ENCODE measurements around the gene SPRY1. TPM values are rescaled to one million over a fixed set of nuclear protein-coding genes. Genes with fewer than 3 reads are reported as not detected.

The SPRY1 gene
- total and polyA plus RNA-seq, 7 donors: 19.2 to 104 (median 41.1) TPM

GRCh38 chr4:123350191-123350544 lies 46.4 kb upstream of the SPRY1 start:
- WGBS, 3 donors: 70 to 76% (median 75%) methylated on average over 5 of the region's 5 CpGs
- no peaks in the 10 kb centered on the region for H3K36me3 ChIP-seq (ENCODE audit: insufficient read depth in 1 of 2, low read depth in 1 of 2)
- peaks cover 20% of the 10 kb centered on the region for H3K4me1 ChIP-seq
- intact Hi-C loops (cut with DNase I): loop anchor here in 1 of 2 donors (5.0 kb wide), 1 partner anchor 47 kb away; the partner anchor contains the start of gene SPRY1
- no peak overlapping the region for H3K4me3 ChIP-seq
- no peaks in the 10 kb centered on the region for H3K27me3 ChIP-seq (ENCODE audit: insufficient read depth in 3 of 3, low read length in 2 of 3)
- peak overlapping the region; percentile 12 for H3K27ac ChIP-seq
- no peaks in the 10 kb centered on the region for H3K9me3 ChIP-seq
- TF ChIP-seq CTCF (IDR thresholded peaks at IDR 0.05): peak; percentile 11
- peak; percentile 47 to 69 (median 50) for ATAC-seq
- no peak for DNase-seq

GRCh38 chr4:123350726-123351125 lies 45.9 kb upstream of the SPRY1 start:
- TF ChIP-seq CTCF (IDR thresholded peaks at IDR 0.05): no peak
- Histone ChIP-seq H3K36me3 (ENCODE audit: insufficient read depth in 1 of 2, low read depth in 1 of 2) (no peaks in the 10 kb centered on the region), H3K27ac (peak overlapping the region; percentile 12), H3K4me3 (no peak overlapping the region), H3K27me3 (ENCODE audit: insufficient read depth in 3 of 3, low read length in 2 of 3) (no peaks in the 10 kb centered on the region), H3K4me1 (peaks cover 16% of the 10 kb centered on the region), H3K9me3 (no peaks in the 10 kb centered on the region)
- 98 to 99% (median 98%) methylated on average over 6 of the region's 6 CpGs for WGBS, 3 donors
- intact Hi-C loops (cut with DNase I): loop anchor here in 1 of 2 donors (5.0 kb wide), 1 partner anchor 47 kb away; the partner anchor contains the start of gene SPRY1
- no peak for DNase-seq
- ATAC-seq: no peak

- ATAC-seq (peak; percentile 7 to 50 (median 30)), DNase-seq (no peak)
- Histone ChIP-seq H3K27ac (peak overlapping the region; percentile 66), H3K9me3 (no peaks in the 10 kb centered on the region), H3K27me3 (ENCODE audit: insufficient read depth in 3 of 3, low read length in 2 of 3) (no peaks in the 10 kb centered on the region), H3K36me3 (ENCODE audit: insufficient read depth in 1 of 2, low read depth in 1 of 2) (no peaks in the 10 kb centered on the region), H3K4me1 (peaks cover 16% of the 10 kb centered on the region), H3K4me3 (peak overlapping the region; percentile 8)
- TF ChIP-seq CTCF (IDR thresholded peaks at IDR 0.05): no peak
- 86 to 91% (median 88%) methylated on average over 19 of the region's 19 CpGs for WGBS, 3 donors
- intact Hi-C loops (cut with DNase I): loop anchor here in 1 of 2 donors (5.0 kb wide), 1 partner anchor 46 kb away; the partner anchor contains the start of gene SPRY1
Observed at GRCh38 chr4:123351713-123352112, 44.9 kb upstream of the SPRY1 start.

GRCh38 chr4:123352240-123352945 lies 44.2 kb upstream of the SPRY1 start:
- H3K27me3 ChIP-seq (ENCODE audit: insufficient read depth in 3 of 3, low read length in 2 of 3): no peaks in the 10 kb centered on the region
- no peak for DNase-seq
- intact Hi-C loops (cut with DNase I): loop anchor here in 1 of 2 donors (5.0 kb wide), 1 partner anchor 45 kb away; the partner anchor contains the start of gene SPRY1
- no peaks in the 10 kb centered on the region for H3K36me3 ChIP-seq (ENCODE audit: insufficient read depth in 1 of 2, low read depth in 1 of 2)
- peak; percentile 35 to 67 (median 43) for ATAC-seq
- TF ChIP-seq CTCF (IDR thresholded peaks at IDR 0.05): no peak
- 15 to 24% (median 17%) methylated on average over 6 of the region's 6 CpGs for WGBS, 3 donors
- peak overlapping the region; percentile 66 for H3K27ac ChIP-seq
- peak overlapping the region; percentile 8 for H3K4me3 ChIP-seq
- peaks cover 16% of the 10 kb centered on the region for H3K4me1 ChIP-seq
- no peaks in the 10 kb centered on the region for H3K9me3 ChIP-seq

Data from psoas muscle (tissue), 8 donors.